ENCODE data around the gene ABR.
"Not testable (repeated sequence)": the region's sequence is repeated elsewhere in the genome, so short reads cannot be mapped to it uniquely, and the experiment has no call there.

The ABR gene

GRCh38 chr17:1073963-1074625, 105.7 kb downstream of the ABR start:
- peaks cover 28% of the 10 kb centered on the region for H3K36me3 Mint-ChIP-seq
- H3K9me3 Mint-ChIP-seq, ATAC-seq, H3K4me3 Mint-ChIP-seq, H3K27me3 Mint-ChIP-seq, H3K27ac Mint-ChIP-seq, H3K4me1 Mint-ChIP-seq: not testable (repeated sequence)

- H3K27me3 Mint-ChIP-seq: no peaks in the 10 kb centered on the region
- H3K9me3 Mint-ChIP-seq: no peaks in the 10 kb centered on the region
- H3K36me3 Mint-ChIP-seq: peaks cover 28% of the 10 kb centered on the region
- H3K27ac Mint-ChIP-seq: no peak overlapping the region
- no peak for ATAC-seq
- no peak overlapping the region for H3K4me3 Mint-ChIP-seq
- no peaks in the 10 kb centered on the region for H3K4me1 Mint-ChIP-seq
Observed at GRCh38 chr17:1073241-1073962, 106.4 kb downstream of the ABR start.

DNA sequence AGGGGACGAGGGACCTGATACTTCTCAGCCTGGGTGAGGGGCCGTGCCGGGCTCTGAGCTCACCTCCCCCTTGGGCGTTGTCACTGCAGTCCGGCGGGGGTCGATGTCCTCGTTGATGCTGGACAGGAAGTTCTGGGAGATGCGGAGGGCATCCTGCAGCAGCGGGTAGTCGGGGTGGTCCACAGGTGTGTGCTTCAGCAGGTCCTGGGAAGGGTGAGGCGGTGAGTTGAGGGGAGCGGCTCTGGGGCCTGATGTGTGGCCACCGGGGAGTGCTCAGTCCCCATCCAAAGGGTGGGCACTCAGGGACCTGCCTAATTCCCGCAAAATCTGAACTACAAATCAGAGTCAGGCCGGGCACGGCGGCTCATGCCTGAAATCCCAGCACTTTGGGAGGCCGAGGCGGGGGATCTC, 107.2 kb downstream of the ABR start:
- ATAC-seq: no peak
- H3K36me3 Mint-ChIP-seq: peaks cover 31% of the 10 kb centered on the region
- H3K4me3 Mint-ChIP-seq: no peak overlapping the region
- H3K9me3 Mint-ChIP-seq: no peaks in the 10 kb centered on the region
- H3K27me3 Mint-ChIP-seq: no peaks in the 10 kb centered on the region
- H3K27ac Mint-ChIP-seq: no peak overlapping the region
- no peaks in the 10 kb centered on the region for H3K4me1 Mint-ChIP-seq

DNA sequence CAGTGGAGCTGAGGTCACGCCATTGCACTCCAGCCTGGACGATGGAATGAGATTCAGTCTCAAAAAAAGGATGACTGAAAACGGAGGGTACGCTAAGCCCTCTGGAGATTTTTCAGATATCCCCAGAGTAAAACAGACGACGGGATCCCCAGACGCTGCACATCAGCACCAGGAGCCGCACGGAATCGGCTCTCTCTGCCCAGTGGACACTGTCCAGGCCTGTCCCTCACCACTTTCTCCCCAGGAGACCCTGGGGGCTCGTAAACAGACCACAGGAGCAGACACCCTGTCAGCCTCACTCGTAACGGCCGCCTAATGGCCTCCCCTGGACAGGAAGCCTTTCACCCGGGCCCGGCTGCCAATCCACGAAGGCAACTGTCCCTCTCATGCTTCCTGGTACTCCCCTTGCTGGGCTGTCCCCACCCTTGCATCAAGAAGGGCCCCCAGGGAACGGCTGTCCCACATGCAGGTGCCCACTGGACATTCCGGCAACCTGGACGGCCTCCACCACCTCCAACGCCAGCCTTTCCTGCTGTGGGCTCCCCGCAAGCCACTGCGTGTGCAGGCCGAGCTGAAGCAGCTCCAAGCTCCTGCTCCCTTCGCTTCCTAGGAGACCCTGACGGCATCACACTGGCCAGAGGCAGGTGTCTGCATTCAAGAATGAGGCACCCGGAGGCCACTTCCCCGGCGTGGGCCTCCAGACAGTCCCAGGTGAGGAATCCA, 108.5 kb downstream of the ABR start:
- H3K27ac Mint-ChIP-seq: no peak overlapping the region
- ATAC-seq: no peak

GRCh38 chr17:1070411-1070810, 109.4 kb downstream of the ABR start:
- H3K9me3 Mint-ChIP-seq: peaks cover 8% of the 10 kb centered on the region
- ATAC-seq: no peak
- no peak overlapping the region for H3K27ac Mint-ChIP-seq
- H3K36me3 Mint-ChIP-seq: peaks cover 53% of the 10 kb centered on the region
- H3K4me1 Mint-ChIP-seq: no peaks in the 10 kb centered on the region
- no peaks in the 10 kb centered on the region for H3K27me3 Mint-ChIP-seq
- H3K4me3 Mint-ChIP-seq: no peak overlapping the region

More for the DNA sequence above, 108.5 kb downstream of the ABR start:
- H3K4me3 Mint-ChIP-seq: no peak overlapping the region
- peaks cover 6% of the 10 kb centered on the region for H3K9me3 Mint-ChIP-seq
- H3K27me3 Mint-ChIP-seq: no peaks in the 10 kb centered on the region
- H3K4me1 Mint-ChIP-seq: no peaks in the 10 kb centered on the region
- H3K36me3 Mint-ChIP-seq: peaks cover 44% of the 10 kb centered on the region

DNA sequence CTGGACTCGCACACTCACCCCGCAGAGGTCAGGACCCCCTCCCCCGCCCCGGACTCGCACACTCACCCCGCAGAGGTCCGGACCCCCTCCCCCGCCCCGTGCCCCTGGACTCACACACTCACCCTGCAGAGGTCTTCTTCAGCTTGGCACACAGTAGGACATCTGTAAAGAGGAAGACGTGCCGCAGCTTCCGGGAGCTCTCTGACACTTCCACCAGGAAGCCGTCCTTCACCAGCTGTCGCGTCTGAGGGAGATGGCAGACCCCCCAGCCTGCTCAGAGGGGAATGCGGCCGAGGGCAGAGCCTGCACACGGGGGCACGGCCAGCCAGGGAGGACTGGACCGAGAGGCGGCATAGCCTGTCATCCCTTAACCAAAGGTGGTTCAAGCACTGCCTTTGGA, 109.9 kb downstream of the ABR start:
- Mint-ChIP-seq H3K4me3 (no peak overlapping the region), H3K27ac (no peak overlapping the region), H3K4me1 (no peaks in the 10 kb centered on the region), H3K27me3 (no peaks in the 10 kb centered on the region), H3K9me3 (peaks cover 8% of the 10 kb centered on the region), H3K36me3 (peaks cover 55% of the 10 kb centered on the region)
- ATAC-seq: no peak

GRCh38 chr17:1068356-1068755, 111.4 kb downstream of the ABR start:
- Mint-ChIP-seq H3K4me3 (no peak overlapping the region), H3K27me3 (no peaks in the 10 kb centered on the region), H3K4me1 (no peaks in the 10 kb centered on the region), H3K9me3 (peaks cover 8% of the 10 kb centered on the region), H3K27ac (no peak overlapping the region), H3K36me3 (peaks cover 55% of the 10 kb centered on the region)
- no peak for ATAC-seq

DNA sequence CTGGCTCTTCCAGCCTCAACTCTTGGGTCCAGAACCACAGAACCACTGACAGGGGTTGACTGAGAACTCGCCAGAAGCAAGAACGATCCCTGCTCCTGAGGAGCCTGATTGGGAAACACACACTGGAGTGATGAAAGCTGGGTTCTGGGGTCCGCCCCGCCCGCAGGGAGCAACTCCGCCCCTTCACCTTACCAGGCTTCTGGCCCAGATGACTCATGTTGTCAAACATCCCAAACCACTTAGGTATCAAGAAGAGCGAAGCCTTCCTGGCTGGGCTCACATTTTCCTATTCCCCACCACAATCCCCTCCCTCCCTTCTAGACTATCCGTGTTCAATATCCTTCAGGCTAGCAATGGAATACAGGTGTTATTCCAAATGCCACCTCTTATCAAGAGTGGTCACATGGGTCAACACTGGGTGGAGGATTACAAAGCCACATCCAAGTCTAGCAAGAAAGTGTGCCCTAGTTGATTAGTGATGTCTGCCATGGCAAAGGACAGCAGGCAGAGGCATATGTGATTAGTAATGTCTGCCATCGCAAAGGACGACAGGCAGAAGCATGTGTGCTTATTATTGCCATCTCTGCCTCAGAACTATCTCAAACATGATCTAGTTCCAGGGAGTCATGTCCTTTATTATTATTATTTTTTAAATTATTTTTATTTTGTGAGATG, 112.4 kb downstream of the ABR start:
- ATAC-seq: no peak
- H3K4me3 Mint-ChIP-seq: no peak overlapping the region
- no peak overlapping the region for H3K27ac Mint-ChIP-seq
- H3K27me3 Mint-ChIP-seq: no peaks in the 10 kb centered on the region
- peaks cover 51% of the 10 kb centered on the region for H3K36me3 Mint-ChIP-seq
- H3K9me3 Mint-ChIP-seq: peaks cover 8% of the 10 kb centered on the region
- H3K4me1 Mint-ChIP-seq: no peaks in the 10 kb centered on the region

- not testable (repeated sequence) for H3K9me3 Mint-ChIP-seq, H3K27ac Mint-ChIP-seq, H3K27me3 Mint-ChIP-seq, H3K4me1 Mint-ChIP-seq, H3K4me3 Mint-ChIP-seq, ATAC-seq
- H3K36me3 Mint-ChIP-seq: peaks cover 48% of the 10 kb centered on the region
Observed at GRCh38 chr17:1065416-1065815, 114.4 kb downstream of the ABR start.

DNA sequence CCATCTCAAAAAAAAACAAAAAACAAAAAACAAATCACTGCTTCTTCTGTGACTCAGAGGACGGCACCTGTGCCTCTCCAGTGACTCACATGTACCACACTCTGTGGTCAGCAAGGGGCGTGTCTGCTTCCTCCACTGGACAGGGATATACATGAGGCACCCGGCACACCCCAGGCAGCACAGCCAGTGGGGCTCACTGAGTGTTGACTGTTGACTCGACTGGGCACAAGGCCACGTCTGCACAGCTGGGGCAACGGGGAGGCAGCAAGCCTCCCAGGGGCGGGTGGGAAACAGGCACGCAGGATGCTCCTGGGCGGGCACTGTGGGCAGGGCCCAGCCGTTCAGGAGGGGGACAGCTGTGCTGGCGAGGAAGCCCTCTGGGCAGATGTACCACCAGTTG, 118.8 kb downstream of the ABR start:
- ATAC-seq: peak; percentile 81
- Mint-ChIP-seq H3K27ac (peak overlapping the region; percentile 37), H3K36me3 (peaks cover 46% of the 10 kb centered on the region), H3K4me1 (peaks cover 9% of the 10 kb centered on the region), H3K4me3 (no peak overlapping the region), H3K27me3 (no peaks in the 10 kb centered on the region), H3K9me3 (peaks cover under 1% of the 10 kb centered on the region)

DNA sequence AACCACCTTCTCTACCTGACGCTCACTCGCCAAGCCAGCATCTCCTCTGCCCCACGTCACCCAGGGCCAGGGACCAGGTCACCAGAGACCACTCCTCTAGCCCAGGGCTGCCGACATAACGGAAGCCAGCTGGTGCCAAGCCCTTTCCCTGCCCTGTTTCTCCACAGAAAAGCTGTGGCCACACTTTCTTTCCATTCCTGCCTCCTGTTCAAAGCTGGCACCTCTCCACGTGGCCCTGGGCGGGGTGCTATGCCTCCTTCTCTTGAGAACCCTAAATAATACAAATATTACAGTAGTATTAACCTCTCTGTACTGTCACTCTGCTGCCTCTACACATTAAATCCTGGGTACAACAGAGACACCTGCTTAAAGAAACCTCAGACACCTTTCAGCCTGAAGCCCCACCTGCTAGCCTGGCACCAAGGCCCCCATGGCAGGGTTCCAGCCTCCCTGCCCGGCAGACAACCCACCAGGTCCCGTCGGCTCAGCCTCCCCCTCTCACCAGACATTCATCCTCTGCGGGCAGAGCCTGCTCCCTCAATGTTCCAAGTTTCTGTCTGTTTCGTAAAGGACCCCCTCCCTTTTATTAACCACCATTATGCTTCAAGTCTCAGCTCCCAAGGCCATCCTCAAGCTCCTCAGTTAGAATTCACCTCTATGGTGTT, 120.5 kb downstream of the ABR start:
- Mint-ChIP-seq H3K27me3 (no peaks in the 10 kb centered on the region), H3K4me3 (no peak overlapping the region), H3K36me3 (peaks cover 46% of the 10 kb centered on the region), H3K9me3 (no peaks in the 10 kb centered on the region), H3K4me1 (peaks cover 9% of the 10 kb centered on the region), H3K27ac (no peak overlapping the region)
- no peak for ATAC-seq

DNA sequence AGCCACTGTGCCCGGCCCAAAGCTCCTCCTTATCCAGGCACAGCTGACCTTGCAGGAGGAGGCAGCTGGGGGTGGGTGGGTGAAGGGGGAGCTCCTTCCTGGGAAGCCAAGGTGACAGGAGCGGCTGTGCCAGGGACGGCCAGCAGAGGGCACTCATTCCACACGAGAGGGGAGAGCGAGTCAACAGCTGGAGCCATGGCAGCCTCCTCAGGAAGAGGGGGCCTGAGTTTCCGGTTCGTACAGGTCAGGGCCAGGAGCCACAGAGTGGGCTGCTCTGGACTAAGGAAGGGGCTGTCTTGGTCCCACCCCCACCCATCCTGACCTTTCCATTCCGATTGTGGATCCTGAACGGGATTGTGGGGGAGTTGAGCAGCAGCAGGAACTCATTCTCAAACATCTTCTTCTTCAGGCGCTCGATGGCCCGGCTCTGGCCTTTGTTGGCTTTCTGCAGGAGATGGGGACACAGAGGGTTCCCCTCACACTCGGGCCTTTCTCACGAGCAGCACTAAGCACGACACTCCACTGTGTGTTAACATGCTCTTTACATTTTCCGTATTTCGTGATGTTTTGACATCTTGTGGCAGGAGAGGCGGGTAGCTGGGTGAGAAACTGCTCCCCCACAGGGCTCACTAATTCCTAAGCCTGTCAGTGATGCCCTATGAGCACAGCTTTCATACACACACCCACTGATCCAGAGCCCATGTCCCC, 121.2 kb downstream of the ABR start:
- H3K4me1 Mint-ChIP-seq: peaks cover 9% of the 10 kb centered on the region
- no peak for ATAC-seq
- peaks cover 52% of the 10 kb centered on the region for H3K36me3 Mint-ChIP-seq
- no peaks in the 10 kb centered on the region for H3K27me3 Mint-ChIP-seq
- no peak overlapping the region for H3K4me3 Mint-ChIP-seq
- H3K9me3 Mint-ChIP-seq: no peaks in the 10 kb centered on the region
- H3K27ac Mint-ChIP-seq: no peak overlapping the region

- no peaks in the 10 kb centered on the region for H3K9me3 Mint-ChIP-seq
- no peak for ATAC-seq
- H3K4me3 Mint-ChIP-seq: no peak overlapping the region
- H3K27me3 Mint-ChIP-seq: no peaks in the 10 kb centered on the region
- H3K4me1 Mint-ChIP-seq: peaks cover 9% of the 10 kb centered on the region
- no peak overlapping the region for H3K27ac Mint-ChIP-seq
- peaks cover 55% of the 10 kb centered on the region for H3K36me3 Mint-ChIP-seq
Observed at GRCh38 chr17:1056761-1057160, 123.0 kb downstream of the ABR start.

DNA sequence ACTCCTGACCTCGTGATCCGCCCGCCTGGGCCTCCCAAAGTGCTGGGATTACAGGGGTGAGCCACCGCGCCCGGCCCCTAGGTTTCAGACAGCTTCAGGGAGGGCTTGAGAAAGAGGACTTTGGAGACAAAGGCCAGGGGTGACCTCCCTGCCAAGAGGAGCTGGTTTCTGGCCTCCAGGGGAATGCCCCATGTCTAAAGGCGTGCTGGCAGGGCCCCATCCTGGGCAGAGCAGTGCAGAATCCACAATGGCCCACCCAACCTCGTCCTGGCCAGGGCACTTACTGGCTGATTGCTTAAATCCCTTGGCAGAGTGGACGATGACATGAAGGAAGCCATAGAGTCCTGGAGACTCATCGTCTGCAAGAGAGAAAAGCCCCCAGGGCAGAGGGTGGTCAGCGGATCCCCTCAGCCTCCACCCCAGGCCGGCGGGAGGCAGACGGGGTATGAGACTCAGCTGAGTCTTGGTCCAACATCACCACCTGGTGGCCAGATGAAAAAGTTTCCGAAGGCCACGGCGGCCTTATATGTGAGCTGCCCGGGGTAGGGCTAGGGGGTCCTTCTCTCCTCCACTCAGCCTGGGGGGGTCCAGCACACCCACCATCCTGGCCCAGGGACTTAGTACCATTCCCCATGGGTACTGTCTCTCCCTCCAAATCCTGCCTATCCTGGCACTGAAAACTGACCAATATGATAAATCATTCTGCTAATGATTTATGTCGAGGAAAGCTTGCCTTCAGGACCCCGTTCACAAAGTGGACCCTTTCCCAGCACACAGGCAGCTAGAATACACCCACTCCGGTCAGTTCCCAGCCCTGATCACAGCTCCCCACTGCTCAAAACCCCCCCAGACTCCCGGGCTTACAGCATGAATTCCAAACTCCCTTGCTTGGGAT, 123.8 kb downstream of the ABR start:
- H3K4me3 Mint-ChIP-seq: no peak overlapping the region
- no peak overlapping the region for H3K27ac Mint-ChIP-seq
- H3K27me3 Mint-ChIP-seq: no peaks in the 10 kb centered on the region
- peak; percentile 79 for ATAC-seq
- peaks cover 5% of the 10 kb centered on the region for H3K4me1 Mint-ChIP-seq
- peaks cover 52% of the 10 kb centered on the region for H3K36me3 Mint-ChIP-seq
- H3K9me3 Mint-ChIP-seq: no peaks in the 10 kb centered on the region

All from stimulated activated memory B cell treated with anti-CD40 and anti-IgM and Interleukin-4, amounts not matched to agents 10 μg/mL and 1 μg/mL and 100 μg/mL, for 72 hours (primary cell).